OCI-LY3 (cell line): Measurements from ENCODE around the gene CTBP2.

Experiments
- CTCF ChIP-seq: fragments of 200-600, 300-600 bp; sonication (generic); IDR thresholded peaks from 2 replicates; pipeline ENCODE4 v1.5.1; 2014; ENCODE audit warnings: antibody characterized with exemption, low read length, low read depth
- EZH2phosphoT487 ChIP-seq: fragments of 200-600 bp; shearing (Covaris generic); IDR thresholded peaks from 2 replicates; pipeline ENCODE4 v1.6.1; 2018; ENCODE audit warnings: antibody characterized with exemption, mixed run types, low read depth

- no peak for TF ChIP-seq CTCF
- no peak for TF ChIP-seq EZH2phosphoT487
Measured at GRCh38 chr10:125144206-125144605, 16.2 kb downstream of the CTBP2 start.
